Neural crest cell (in vitro differentiated cells): ENCODE measurements around the gene NELFCD. TPM values are rescaled to one million over a fixed set of nuclear protein-coding genes. Genes with fewer than 3 reads are reported as not detected.

Experiments
- DNase-seq: peaks from one replicate; pipeline ENCODE4 v3.0.0; 2021; ENCODE audit warnings: low read depth, mixed read lengths, low spot score
- H3K27ac Mint-ChIP-seq: one replicate; pipeline ENCODE4 v1.8.0; 2021; ENCODE audit warnings: mild to moderate bottlenecking, mixed read lengths; ENCODE audit not compliant: unreplicated experiment
- H3K27me3 Mint-ChIP-seq: 2 replicates; pipeline ENCODE4 v1.8.0; 2021; ENCODE audit warnings: low read depth, mild to moderate bottlenecking, mixed read lengths
- H3K36me3 Mint-ChIP-seq: 2 replicates; pipeline ENCODE4 v1.8.0; 2021; ENCODE audit warnings: low read depth, mild to moderate bottlenecking, mixed read lengths
- H3K4me1 Mint-ChIP-seq: 2 replicates; pipeline ENCODE4 v1.8.0; 2021; ENCODE audit warnings: mixed read lengths
- H3K4me3 Mint-ChIP-seq: one replicate; pipeline ENCODE4 v1.8.0; 2021; ENCODE audit warnings: mild to moderate bottlenecking, mixed read lengths
- H3K9me3 Mint-ChIP-seq: 2 replicates; pipeline ENCODE4 v1.8.0; 2021; ENCODE audit warnings: mixed read lengths
- total RNA-seq: library from RNA; stranded (reverse); gene quantifications from 2 replicates; pipeline ENCODE4 v1.2.1, GENCODE V29; 2021
- TF ChIP-seq, protein P1 (sequence below): fragments of 200-600 bp; sonication (generic); conservative IDR thresholded peaks from 2 replicates; pipeline ENCODE4 v1.5.0; 2021; ENCODE audit warnings: antibody characterized with exemption, mild to moderate bottlenecking

NELFCD gene
- total RNA-seq, 1 donor from 2014 or later: 117 TPM

DNA sequence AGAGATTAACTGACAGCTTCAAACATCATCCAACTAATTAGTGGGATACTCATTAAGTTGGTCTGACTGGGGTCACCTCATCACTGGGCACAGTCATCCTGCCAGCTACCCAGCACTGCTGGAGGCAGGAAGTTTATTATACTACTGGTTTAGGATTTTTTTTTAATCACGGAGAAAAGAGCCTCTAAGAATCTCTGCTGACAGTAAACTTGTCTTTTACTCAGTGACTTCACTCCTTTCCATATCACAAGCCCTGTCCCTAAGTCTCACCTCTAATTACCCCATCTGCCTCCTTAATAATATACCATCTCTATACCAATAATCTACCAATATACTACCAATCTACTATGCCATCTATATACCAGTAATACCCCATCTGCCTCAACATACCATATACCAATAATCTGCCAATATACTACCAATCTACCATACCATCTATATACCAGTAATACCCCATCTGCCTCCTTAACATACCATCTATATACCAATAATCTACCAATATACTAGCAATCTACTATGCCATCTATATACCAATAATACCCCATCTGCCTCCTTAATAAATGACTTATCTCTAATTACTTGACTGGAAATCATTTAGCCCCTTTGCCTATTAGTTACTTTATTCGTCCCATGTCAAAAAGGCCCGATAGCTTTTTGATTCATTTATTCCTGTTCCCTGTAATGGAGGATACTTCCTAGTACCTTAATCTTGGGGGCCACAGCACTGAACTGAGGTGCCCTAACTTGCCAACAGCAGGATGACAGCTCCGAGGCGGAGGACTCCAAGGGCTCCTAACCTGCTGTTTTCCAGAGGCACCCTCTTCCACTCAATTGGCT is 46.1 kb downstream of the NELFCD start:
- Mint-ChIP-seq H3K9me3 (no peaks in the 10 kb centered on the region), H3K27me3 (no peaks in the 10 kb centered on the region), H3K4me3 (peak overlapping the region; percentile 41), H3K4me1 (peaks cover 54% of the 10 kb centered on the region), H3K27ac (no peak overlapping the region), H3K36me3 (peaks cover 13% of the 10 kb centered on the region)
- TF ChIP-seq, protein P1, sequence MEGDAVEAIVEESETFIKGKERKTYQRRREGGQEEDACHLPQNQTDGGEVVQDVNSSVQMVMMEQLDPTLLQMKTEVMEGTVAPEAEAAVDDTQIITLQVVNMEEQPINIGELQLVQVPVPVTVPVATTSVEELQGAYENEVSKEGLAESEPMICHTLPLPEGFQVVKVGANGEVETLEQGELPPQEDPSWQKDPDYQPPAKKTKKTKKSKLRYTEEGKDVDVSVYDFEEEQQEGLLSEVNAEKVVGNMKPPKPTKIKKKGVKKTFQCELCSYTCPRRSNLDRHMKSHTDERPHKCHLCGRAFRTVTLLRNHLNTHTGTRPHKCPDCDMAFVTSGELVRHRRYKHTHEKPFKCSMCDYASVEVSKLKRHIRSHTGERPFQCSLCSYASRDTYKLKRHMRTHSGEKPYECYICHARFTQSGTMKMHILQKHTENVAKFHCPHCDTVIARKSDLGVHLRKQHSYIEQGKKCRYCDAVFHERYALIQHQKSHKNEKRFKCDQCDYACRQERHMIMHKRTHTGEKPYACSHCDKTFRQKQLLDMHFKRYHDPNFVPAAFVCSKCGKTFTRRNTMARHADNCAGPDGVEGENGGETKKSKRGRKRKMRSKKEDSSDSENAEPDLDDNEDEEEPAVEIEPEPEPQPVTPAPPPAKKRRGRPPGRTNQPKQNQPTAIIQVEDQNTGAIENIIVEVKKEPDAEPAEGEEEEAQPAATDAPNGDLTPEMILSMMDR: no peak
- DNase-seq: no peak

- H3K27ac Mint-ChIP-seq: no peak overlapping the region
- H3K4me1 Mint-ChIP-seq: peaks cover 57% of the 10 kb centered on the region
- TF ChIP-seq, protein P1: no peak
- H3K4me3 Mint-ChIP-seq: peak overlapping the region; percentile 41
- H3K9me3 Mint-ChIP-seq: no peaks in the 10 kb centered on the region
- H3K36me3 Mint-ChIP-seq: peaks cover 11% of the 10 kb centered on the region
- H3K27me3 Mint-ChIP-seq: no peaks in the 10 kb centered on the region
- no peak for DNase-seq
These were observed 46.8 kb downstream of the NELFCD start for GRCh38 chr20:59027741-59028320.

DNA sequence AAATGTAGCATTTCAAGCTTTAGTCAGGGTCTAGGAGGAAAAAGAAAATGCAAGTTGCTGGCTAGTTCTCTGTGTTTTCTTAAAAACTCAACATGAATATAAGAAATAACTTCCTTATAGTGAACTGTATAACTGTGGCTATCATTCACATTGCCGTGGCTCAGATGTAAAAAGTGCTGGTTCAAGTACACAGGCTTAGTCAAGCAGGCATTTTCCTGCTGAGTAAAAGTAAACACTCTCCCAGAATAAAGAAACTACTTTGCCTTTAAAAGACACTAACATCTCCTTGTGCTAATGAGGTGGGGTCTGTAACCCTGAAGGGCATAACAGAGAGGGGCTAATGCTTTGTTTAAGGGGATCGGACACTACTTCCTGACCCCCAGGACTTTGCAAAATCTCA is 47.8 kb downstream of the NELFCD start:
- Mint-ChIP-seq H3K36me3 (peaks cover 9% of the 10 kb centered on the region), H3K27ac (peak overlapping the region; percentile 39), H3K4me3 (peak overlapping the region; percentile 79), H3K9me3 (no peaks in the 10 kb centered on the region), H3K27me3 (no peaks in the 10 kb centered on the region), H3K4me1 (peaks cover 62% of the 10 kb centered on the region)
- DNase-seq: no peak
- TF ChIP-seq, protein P1: no peak

GRCh38 chr20:59030911-59031563 is 50.0 kb downstream of the NELFCD start:
- Mint-ChIP-seq H3K9me3 (no peaks in the 10 kb centered on the region), H3K27me3 (no peaks in the 10 kb centered on the region), H3K36me3 (peaks cover 8% of the 10 kb centered on the region), H3K4me3 (peak overlapping the region; percentile 93), H3K4me1 (peaks cover 58% of the 10 kb centered on the region), H3K27ac (no peak overlapping the region)
- TF ChIP-seq, protein P1: no peak
- DNase-seq: no peak

GRCh38 chr20:59031564-59032022 is 50.5 kb downstream of the NELFCD start:
- Mint-ChIP-seq H3K27me3 (no peaks in the 10 kb centered on the region), H3K27ac (peak overlapping the region; percentile 59), H3K36me3 (peaks cover 8% of the 10 kb centered on the region), H3K4me1 (peaks cover 57% of the 10 kb centered on the region), H3K4me3 (peak overlapping the region; percentile 93), H3K9me3 (no peaks in the 10 kb centered on the region)
- TF ChIP-seq, protein P1: no peak
- no peak for DNase-seq
